ENCODE data around the gene RXRB. TPM values are rescaled to one million over a fixed set of nuclear protein-coding genes. Genes with fewer than 3 reads are reported as not detected.

Gene RXRB
- total and polyA plus RNA-seq, 2 of the 13 experiments (the other 11 are each of a cell fraction or from before 2014, with no cell fraction given), result 26.7 to 55.7 TPM

DNA sequence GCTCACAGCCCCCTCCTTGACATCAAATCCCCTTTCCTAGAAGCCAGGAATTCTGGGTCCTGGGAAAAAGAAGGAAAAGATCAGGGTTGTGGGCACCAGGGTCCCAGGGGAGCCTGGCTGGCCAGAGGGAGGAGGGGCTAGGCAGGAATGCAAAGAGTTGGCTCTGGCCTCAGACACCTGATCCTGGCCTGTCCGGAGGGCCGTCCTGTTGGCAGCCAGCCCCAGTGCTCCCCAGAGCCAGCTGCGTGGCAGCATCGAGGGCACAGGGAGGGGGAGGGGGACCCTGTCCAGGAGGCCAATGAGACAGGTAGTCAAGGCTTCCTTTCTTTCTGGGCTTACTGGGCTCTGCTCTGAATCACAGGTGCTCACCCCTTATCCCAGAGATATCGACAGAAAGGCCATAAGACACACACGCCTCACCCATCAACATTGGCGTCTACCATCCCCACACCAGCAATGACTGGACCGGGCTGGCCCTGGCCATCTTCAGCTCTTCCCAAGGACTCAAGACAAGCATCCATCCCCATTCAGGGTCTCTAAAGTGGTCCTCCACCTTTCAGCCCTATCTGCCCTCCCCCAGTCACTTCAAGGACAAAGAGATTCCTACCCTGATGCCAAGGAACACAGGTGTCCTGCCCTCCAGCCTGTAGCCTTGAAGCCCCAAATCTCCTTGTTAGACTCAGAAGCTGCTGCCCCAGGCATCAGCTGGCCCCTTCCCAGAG, 8.9 kb downstream of the RXRB start:
- ATAC-seq, result peak; percentile 64
- Histone ChIP-seq H3K27ac (ENCODE audit: extremely low read length, insufficient read depth, low read length) (no peak overlapping the region), H3K4me1 (ENCODE audit: insufficient read depth, low read length) (peaks cover 32% of the 10 kb centered on the region), H3K27me3 (ENCODE audit: control insufficient read depth in 1 of 2, insufficient read depth in 2 of 2, low read length in 2 of 2) (peaks cover 0 to 15% of the 10 kb centered on the region in 2 experiments; a peak in 1 of 5 replicates), H4K20me1 (ENCODE audit: insufficient read depth, low read length) (no peaks in the 10 kb centered on the region; the same call in 1 of the 2 replicates), H3K4me2 (ENCODE audit: low read depth, low read length) (peak overlapping the region; percentile 66), H3K9ac (ENCODE audit: insufficient read depth, low read depth, low read length) (no peak overlapping the region), H3K79me2 (ENCODE audit: insufficient read depth, low read length) (no peaks in the 10 kb centered on the region), H2AFZ (ENCODE audit: low read length) (no peak overlapping the region), H3K9me3 (ENCODE audit: low read length) (no peaks in the 10 kb centered on the region), H3K4me3 (replicated peaks in 1 of 3; ENCODE audit: insufficient read depth in 1 of 3, low read depth in 2 of 3, low read length in 3 of 3) (no peak overlapping the region), H3K36me3 (replicated peaks in 1 of 2; ENCODE audit: control insufficient read depth in 1 of 2, insufficient read depth in 2 of 2, low read length in 2 of 2) (peaks cover 19 to 26% of the 10 kb centered on the region in 2 experiments)
- no peak for DNase-seq (ENCODE audit: low spot score)
- in situ Hi-C loops (cut with HindIII; ENCODE audit: extremely low pct_ligation_motif_present, low pct_unique_long_range_greater_than_20kb) (no loop called here), intact Hi-C loops (cut with micrococcal nuclease; ENCODE audit: unreplicated experiment) (no loop called here)
- FAIRE-seq, result no peak
- no TSS peak for BruUV-seq (replicated peaks)
- CTCF ChIA-PET (ENCODE audit: low intra/inter-chr PET ratio, low total read pairs), result no interaction called here
- POLR2A ChIA-PET, result interaction anchor here (0.8 to 1.6 kb wide), 2 partner anchors 8 to 17 kb away, joined by 4 to 5 read pairs; partner anchors contain the start of gene RING1
- 28% methylated on average over 8 of the region's 8 CpGs for WGBS (ENCODE audit: low lambda C conversion rate)
- TF ChIP-seq ZMYM3 (CRISPR knock-in tag; IDR thresholded peaks at IDR 0.05) (no peak), ZZZ3 (CRISPR knock-in tag; IDR thresholded peaks at IDR 0.05; ENCODE audit: borderline replicate concordance) (no peak), NFATC3 (CRISPR knock-in tag; IDR thresholded peaks at IDR 0.05) (no peak), TEAD3 (CRISPR knock-in tag; optimal IDR thresholded peaks at IDR 0.05; ENCODE audit: borderline replicate concordance) (peak; percentile 89), ZNF768 (CRISPR knock-in tag; IDR thresholded peaks at IDR 0.05) (peak; percentile 23; the same call in 1 of the 2 replicates), TBX2 (CRISPR knock-in tag; IDR thresholded peaks at IDR 0.05; ENCODE audit: borderline replicate concordance) (no peak), PRMT3 (CRISPR knock-in tag; IDR thresholded peaks at IDR 0.05; ENCODE audit: borderline replicate concordance, low read depth) (no peak), HDAC2 (CRISPR knock-in tag; IDR thresholded peaks at IDR 0.05) (no peak), ZNF331 (CRISPR knock-in tag; IDR thresholded peaks at IDR 0.05) (no peak), ZNF83 (CRISPR knock-in tag; IDR thresholded peaks at IDR 0.05; ENCODE audit: borderline replicate concordance) (0 out of 2 replicates have a peak, but pooled peaks have one; percentile 16), RFXANK (CRISPR knock-in tag; IDR thresholded peaks at IDR 0.05) (no peak), MXI1 (IDR thresholded peaks at IDR 0.05; ENCODE audit: borderline replicate concordance, low read depth, low read length) (no peak), SETDB1 (CRISPR knock-in tag; IDR thresholded peaks at IDR 0.05; ENCODE audit: borderline replicate concordance) (no peak), IKZF1 (IDR thresholded peaks at IDR 0.05) (no peak)
- TF ChIP-seq, protein P1, sequence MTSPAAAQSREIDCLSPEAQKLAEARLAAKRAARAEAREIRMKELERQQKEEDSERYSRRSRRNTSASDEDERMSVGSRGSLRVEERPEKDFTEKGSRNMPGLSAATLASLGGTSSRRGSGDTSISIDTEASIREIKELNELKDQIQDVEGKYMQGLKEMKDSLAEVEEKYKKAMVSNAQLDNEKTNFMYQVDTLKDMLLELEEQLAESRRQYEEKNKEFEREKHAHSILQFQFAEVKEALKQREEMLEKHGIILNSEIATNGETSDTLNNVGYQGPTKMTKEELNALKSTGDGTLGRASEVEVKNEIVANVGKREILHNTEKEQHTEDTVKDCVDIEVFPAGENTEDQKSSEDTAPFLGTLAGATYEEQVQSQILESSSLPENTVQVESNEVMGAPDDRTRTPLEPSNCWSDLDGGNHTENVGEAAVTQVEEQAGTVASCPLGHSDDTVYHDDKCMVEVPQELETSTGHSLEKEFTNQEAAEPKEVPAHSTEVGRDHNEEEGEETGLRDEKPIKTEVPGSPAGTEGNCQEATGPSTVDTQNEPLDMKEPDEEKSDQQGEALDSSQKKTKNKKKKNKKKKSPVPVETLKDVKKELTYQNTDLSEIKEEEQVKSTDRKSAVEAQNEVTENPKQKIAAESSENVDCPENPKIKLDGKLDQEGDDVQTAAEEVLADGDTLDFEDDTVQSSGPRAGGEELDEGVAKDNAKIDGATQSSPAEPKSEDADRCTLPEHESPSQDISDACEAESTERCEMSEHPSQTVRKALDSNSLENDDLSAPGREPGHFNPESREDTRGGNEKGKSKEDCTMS (CRISPR knock-in tag; conservative IDR thresholded peaks at IDR 0.05), result no peak
- TF ChIP-seq, protein P2, sequence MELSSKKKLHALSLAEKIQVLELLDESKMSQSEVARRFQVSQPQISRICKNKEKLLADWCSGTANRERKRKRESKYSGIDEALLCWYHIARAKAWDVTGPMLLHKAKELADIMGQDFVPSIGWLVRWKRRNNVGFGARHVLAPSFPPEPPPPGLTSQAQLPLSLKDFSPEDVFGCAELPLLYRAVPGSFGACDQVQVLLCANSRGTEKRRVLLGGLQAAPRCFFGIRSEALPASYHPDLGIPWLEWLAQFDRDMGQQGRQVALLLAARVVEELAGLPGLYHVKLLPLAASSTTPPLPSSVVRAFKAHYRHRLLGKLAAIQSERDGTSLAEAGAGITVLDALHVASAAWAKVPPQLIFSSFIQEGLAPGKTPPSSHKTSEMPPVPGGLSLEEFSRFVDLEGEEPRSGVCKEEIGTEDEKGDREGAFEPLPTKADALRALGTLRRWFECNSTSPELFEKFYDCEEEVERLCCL (CRISPR knock-in tag; IDR thresholded peaks at IDR 0.05; ENCODE audit: borderline replicate concordance), result no peak
- TF ChIP-seq, protein P3, sequence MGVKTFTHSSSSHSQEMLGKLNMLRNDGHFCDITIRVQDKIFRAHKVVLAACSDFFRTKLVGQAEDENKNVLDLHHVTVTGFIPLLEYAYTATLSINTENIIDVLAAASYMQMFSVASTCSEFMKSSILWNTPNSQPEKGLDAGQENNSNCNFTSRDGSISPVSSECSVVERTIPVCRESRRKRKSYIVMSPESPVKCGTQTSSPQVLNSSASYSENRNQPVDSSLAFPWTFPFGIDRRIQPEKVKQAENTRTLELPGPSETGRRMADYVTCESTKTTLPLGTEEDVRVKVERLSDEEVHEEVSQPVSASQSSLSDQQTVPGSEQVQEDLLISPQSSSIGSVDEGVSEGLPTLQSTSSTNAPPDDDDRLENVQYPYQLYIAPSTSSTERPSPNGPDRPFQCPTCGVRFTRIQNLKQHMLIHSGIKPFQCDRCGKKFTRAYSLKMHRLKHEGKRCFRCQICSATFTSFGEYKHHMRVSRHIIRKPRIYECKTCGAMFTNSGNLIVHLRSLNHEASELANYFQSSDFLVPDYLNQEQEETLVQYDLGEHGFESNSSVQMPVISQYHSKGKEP (CRISPR knock-in tag; IDR thresholded peaks at IDR 0.05), result no peak
- TF ChIP-seq, protein P4, sequence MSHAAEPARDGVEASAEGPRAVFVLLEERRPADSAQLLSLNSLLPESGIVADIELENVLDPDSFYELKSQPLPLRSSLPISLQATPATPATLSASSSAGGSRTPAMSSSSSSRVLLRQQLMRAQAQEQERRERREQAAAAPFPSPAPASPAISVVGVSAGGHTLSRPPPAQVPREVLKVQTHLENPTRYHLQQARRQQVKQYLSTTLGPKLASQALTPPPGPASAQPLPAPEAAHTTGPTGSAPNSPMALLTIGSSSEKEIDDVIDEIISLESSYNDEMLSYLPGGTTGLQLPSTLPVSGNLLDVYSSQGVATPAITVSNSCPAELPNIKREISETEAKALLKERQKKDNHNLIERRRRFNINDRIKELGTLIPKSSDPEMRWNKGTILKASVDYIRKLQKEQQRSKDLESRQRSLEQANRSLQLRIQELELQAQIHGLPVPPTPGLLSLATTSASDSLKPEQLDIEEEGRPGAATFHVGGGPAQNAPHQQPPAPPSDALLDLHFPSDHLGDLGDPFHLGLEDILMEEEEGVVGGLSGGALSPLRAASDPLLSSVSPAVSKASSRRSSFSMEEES (CRISPR knock-in tag; IDR thresholded peaks at IDR 0.05), result no peak
